GM12892 (cell line): ENCODE results near the gene MTCL1.

Source experiments
- POLR2A ChIP-seq: IDR thresholded peaks from 2 replicates; pipeline ENCODE4 v1.6.1; 2011; ENCODE audit warnings: low read depth, low read length, control low read depth
- POLR2AphosphoS5 ChIP-seq: IDR thresholded peaks from 2 replicates; pipeline ENCODE4 v1.6.1; 2011; ENCODE audit warnings: low read depth, low read length, control low read depth
- TAF1 ChIP-seq: IDR thresholded peaks from 2 replicates; pipeline ENCODE4 v1.6.1; 2011; ENCODE audit warnings: low read depth, mild to moderate bottlenecking, control low read depth, low read length, borderline replicate concordance

- TF ChIP-seq POLR2A (no peak), POLR2AphosphoS5 (no peak), TAF1 (no peak)
Observed at GRCh38 chr18:8749492-8749891, 44.1 kb downstream of the MTCL1 start.
